K562 (cell line): ENCODE measurements around the gene DYNC1I1. TPM values are rescaled to one million over a fixed set of nuclear protein-coding genes. Genes with fewer than 3 reads are reported as not detected.

Source experiments
- ATAC-seq: fragments of 200-7000 bp; cut with Tn5 transposase; 3 replicates; pipeline ENCODE4 v1.9.1; 2020; ENCODE audit warnings: moderate library complexity
- BruUV-seq: library from RNA; stranded (reverse); fragments of 400-500 nt; replicated peaks from 2 replicates; lab custom pipeline; 2021; lab: Mats Ljungman, UMichigan
- CTCF ChIA-PET: fragments of 300-600 bp; formaldehyde crosslinking; extraction: SDS; loops from one replicate; lab custom pipeline; 2021; ENCODE audit warnings: low intra/inter-chr PET ratio; lab: Yijun Ruan, JAX
- POLR2A ChIA-PET: fragments of 300-600, 350-650 bp; sonication (Branson Sonifier 250); formaldehyde crosslinking; extraction: SDS; loops from one replicate; lab custom pipeline; 2021; ENCODE audit warnings: antibody characterized with exemption, inconsistent platforms; lab: Yijun Ruan, JAX
- DNase-seq, 4 experiments: peaks; one replicate each; pipeline versions ENCODE4 v3.0.0 to v3.0.0-alpha.2; 2011 to 2018; ENCODE audit warnings: low spot score in 3 of 4, mixed read lengths in 3 of 4; ENCODE audit errors: extremely low read depth in 1 of 4
- FAIRE-seq: peaks from 2 replicates; lab custom pipeline; 2011; peaks lifted over from hg19 to GRCh38; lab: Jason Lieb, UNC
- H2AFZ ChIP-seq: 2 replicates; pipeline ENCODE4 v1.6.0; 2011; ENCODE audit warnings: low read depth, low read length, control low read depth, inconsistent platforms
- H3K27ac ChIP-seq: fragments of 200-600 bp; 3 replicates; pipeline ENCODE4 v1.8.0; 2011; ENCODE audit warnings: low read depth, mild to moderate bottlenecking, control low read depth, inconsistent platforms, low read length, moderate library complexity, mixed read lengths; ENCODE audit errors: extremely low read depth
- H3K27me3 ChIP-seq, 2 experiments: fragments of 300-600 bp in 1 of 2; 2 replicates in 1 of 2; 3 replicates in 1 of 2; pipeline versions ENCODE4 v1.6.0 to v1.8.0; 2011; ENCODE audit warnings: inconsistent platforms in 2 of 2, low read length in 2 of 2, mild to moderate bottlenecking in 1 of 2, mixed read lengths in 1 of 2, moderate library complexity in 1 of 2; ENCODE audit not compliant: control insufficient read depth in 2 of 2, insufficient read depth in 2 of 2
- H3K36me3 ChIP-seq: fragments of 300-600 bp; 3 replicates; pipeline ENCODE4 v1.8.0; 2011; ENCODE audit warnings: mild to moderate bottlenecking, low read length, inconsistent platforms; ENCODE audit not compliant: control insufficient read depth, insufficient read depth
- H3K4me1 ChIP-seq, 2 experiments: fragments of 200-600 bp in 1 of 2; replicated peaks in 1 of 2; 2 replicates in 1 of 2; 3 replicates in 1 of 2; pipeline versions ENCODE4 v1.5.1 to v1.8.0; 2011; ENCODE audit warnings: inconsistent platforms in 2 of 2, low read length in 2 of 2, mild to moderate bottlenecking in 1 of 2, mixed read lengths in 1 of 2, moderate library complexity in 1 of 2; ENCODE audit not compliant: control insufficient read depth in 2 of 2, insufficient read depth in 2 of 2
- H3K4me2 ChIP-seq: 2 replicates; pipeline ENCODE4 v1.6.1; 2011; ENCODE audit warnings: low read length, control low read depth, inconsistent platforms, mixed read lengths; ENCODE audit not compliant: insufficient read depth
- H3K4me3 ChIP-seq: fragments of 200-600 bp; sonication (generic), shearing (Covaris generic); 2 replicates; pipeline ENCODE4 v1.5.1; 2016; ENCODE audit warnings: control low read depth, inconsistent platforms
- H3K79me2 ChIP-seq: fragments of 200-600 bp; 3 replicates; pipeline ENCODE4 v1.8.0; 2011; ENCODE audit warnings: low read length, inconsistent platforms; ENCODE audit not compliant: control insufficient read depth, insufficient read depth
- H3K9ac ChIP-seq, 2 experiments: 2 replicates each; pipeline versions ENCODE4 v1.6.0 to v1.6.1; 2011; ENCODE audit warnings: low read depth in 2 of 2, low read length in 2 of 2, control low read depth in 1 of 2, inconsistent platforms in 1 of 2, mild to moderate bottlenecking in 1 of 2, mixed read lengths in 1 of 2; ENCODE audit not compliant: insufficient read depth in 1 of 2
- H3K9me1 ChIP-seq: one replicate; pipeline ENCODE4 v1.6.0; 2011; ENCODE audit warnings: inconsistent platforms, mild to moderate bottlenecking, low read length, moderate library complexity; ENCODE audit not compliant: control insufficient read depth, insufficient read depth
- H3K9me3 ChIP-seq: replicated peaks from 2 replicates; pipeline ENCODE4 v1.5.1; 2011; ENCODE audit warnings: low read depth, low read length, inconsistent platforms; ENCODE audit not compliant: control insufficient read depth, insufficient read depth
- H4K20me1 ChIP-seq: replicated peaks from 2 replicates; pipeline ENCODE4 v1.6.1; 2011; ENCODE audit warnings: low read length, inconsistent platforms, mixed read lengths; ENCODE audit not compliant: control insufficient read depth, insufficient read depth
- BCL6 ChIP-seq: fragments of 250-450 bp; sonication (Bioruptor Pico); IDR thresholded peaks from 2 replicates; pipeline ENCODE4 v1.4.0; 2020
- BRF2 ChIP-seq: IDR thresholded peaks from 3 replicates; pipeline ENCODE4 v1.6.1; 2011; ENCODE audit warnings: borderline replicate concordance, mild to moderate bottlenecking; ENCODE audit not compliant: insufficient read length, insufficient read depth
- CHAMP1 ChIP-seq: fragments of 450-650 bp; IDR thresholded peaks from 2 replicates; pipeline ENCODE4 v1.6.1; 2016; ENCODE audit warnings: mild to moderate bottlenecking
- ETV6 ChIP-seq, 3 experiments: fragments of 150-350 bp in 1 of 3; sonication (generic) in 1 of 3; formaldehyde crosslinking in 1 of 3; IDR thresholded peaks; 2 replicates each; pipeline versions ENCODE4 v1.6.1 to v1.8.0; 2014 to 2022; ENCODE audit warnings: borderline replicate concordance in 2 of 3, low read depth in 2 of 3, antibody characterized with exemption in 1 of 3, low read length in 1 of 3, mild to moderate bottlenecking in 1 of 3, missing genetic modification reagents in 1 of 3
- L3MBTL2 ChIP-seq: fragments of 450-650 bp; IDR thresholded peaks from 2 replicates; pipeline ENCODE4 v1.6.1; 2016; ENCODE audit warnings: mild to moderate bottlenecking, moderate library complexity
- MAFG ChIP-seq: fragments of 450-650 bp; conservative IDR thresholded peaks from 2 replicates; pipeline ENCODE4 v1.6.1; 2016; ENCODE audit warnings: missing genetic modification characterization, missing compliant biosample characterization
- MTA1 ChIP-seq: fragments of 450-650 bp; IDR thresholded peaks from 2 replicates; pipeline ENCODE4 v1.6.1; 2017; ENCODE audit warnings: borderline replicate concordance
- NCOR1 ChIP-seq: fragments of 450-650 bp; IDR thresholded peaks from 2 replicates; pipeline ENCODE4 v1.6.1; 2016; ENCODE audit warnings: mild to moderate bottlenecking, moderate library complexity
- SRSF7 ChIP-seq: fragments of 200-400 bp; formaldehyde crosslinking; optimal IDR thresholded peaks from 2 replicates; pipeline ENCODE3; 2017; ENCODE audit warnings: mild to moderate bottlenecking, low read depth, low read length
- STAT5A ChIP-seq: IDR thresholded peaks from 2 replicates; pipeline ENCODE4 v1.6.1; 2012; ENCODE audit warnings: low read length, inconsistent platforms, borderline replicate concordance
- STAT5B ChIP-seq: fragments of 250-450 bp; sonication (Bioruptor Pico); IDR thresholded peaks from 2 replicates; pipeline ENCODE4 v1.8.0; 2021; ENCODE audit warnings: mild to moderate bottlenecking, inconsistent platforms
- TAL1 ChIP-seq: fragments of 450-650 bp; IDR thresholded peaks from 2 replicates; pipeline ENCODE4 v1.6.1; 2016; ENCODE audit warnings: mild to moderate bottlenecking
- YY1 ChIP-seq, 3 experiments: IDR thresholded peaks; 2 replicates each; pipeline ENCODE4 v1.6.1; 2011; ENCODE audit warnings: low read length in 2 of 3, mild to moderate bottlenecking in 2 of 3, moderate library complexity in 2 of 3, borderline replicate concordance in 1 of 3, control low read depth in 1 of 3, low read depth in 1 of 3; ENCODE audit not compliant: insufficient read depth in 3 of 3, insufficient replicate concordance in 2 of 3, control insufficient read depth in 1 of 3, insufficient read length in 1 of 3; ENCODE audit errors: extremely low read depth in 1 of 3
- ZNF592 ChIP-seq: fragments of 450-650 bp; IDR thresholded peaks from 2 replicates; pipeline ENCODE4 v1.6.1; 2017; ENCODE audit warnings: antibody characterized with exemption, mild to moderate bottlenecking
- WGBS: fragments of 100-300 bp; shearing (Covaris generic); methylation state at CpG from one replicate; pipeline ENCODE4 v1.1.6; 2016; ENCODE audit warnings: low coverage, mixed read lengths; ENCODE audit not compliant: insufficient coverage; ENCODE audit errors: missing lambda C conversion rate; 5-methylcytosine and 5-hydroxymethylcytosine counted together
- in situ Hi-C: fragments of 300-500 bp; cut with MboI; formaldehyde crosslinking; loops from 4 replicates; pipeline ENCODE4 v1.15.0; 2018; ENCODE audit warnings: inconsistent platforms, mixed read lengths
- intact Hi-C: fragments of 100-400 bp; cut with micrococcal nuclease; formaldehyde crosslinking; loops from 2 replicates; pipeline ENCODE4 v1.14.2; 2022
- polyA plus RNA-seq, 8 experiments: library from polyadenylated mRNA; depleted of rRNA in 4 of 8; stranded (reverse) in 5 of 8; unstranded in 3 of 8; fragments of >200 nt; fragmentation: Nextera tagmentation in 2 of 8; fragmentation: Illumina TruSeq in 1 of 8; extraction: Ambion mirVana in 2 of 8; extraction: Trizol in 1 of 8; gene quantifications; 2 replicates each; pipeline versions ENCODE4 v1.2.1 to v1.2.3, GENCODE V29; 2011 to 2014; ENCODE audit warnings: inconsistent platforms in 1 of 8, missing spikeins in 1 of 8
- total RNA-seq, 7 experiments: library from RNA; depleted of rRNA in 6 of 7; stranded (reverse); fragments of >200 nt in 6 of 7; fragmentation: Illumina TruSeq in 2 of 7; extraction: Trizol in 2 of 7; gene quantifications; 2 replicates each; pipeline versions ENCODE4 v1.2.1 to v1.2.3, GENCODE V29; 2011 to 2021; ENCODE audit warnings: low replicate concordance in 1 of 7

DYNC1I1 gene
- total and polyA plus RNA-seq, 9 of the 15 experiments (the other 6 are each of a cell fraction or from before 2014, with no cell fraction given): 0.22 to 1.5 (median 0.44) TPM

GRCh38 chr7:95736635-95737034 lies 35.7 kb upstream of the DYNC1I1 start:
- intact Hi-C loops (no loop called here), in situ Hi-C loops (no loop called here)
- Histone ChIP-seq H3K36me3 (no peaks in the 10 kb centered on the region), H3K9me3 (no peaks in the 10 kb centered on the region), H3K4me2 (no peak overlapping the region), H3K9ac (no peak overlapping the region), H2AFZ (no peak overlapping the region), H4K20me1 (no peaks in the 10 kb centered on the region), H3K9me1 (no peaks in the 10 kb centered on the region), H3K4me3 (no peak overlapping the region), H3K79me2 (no peaks in the 10 kb centered on the region), H3K27ac (no peak overlapping the region), H3K27me3 (0 out of 5 replicates have a peak, but pooled peaks cover 0 to 3% of the 10 kb centered on the region in 2 experiments), H3K4me1 (no peaks in the 10 kb centered on the region)
- no TSS peak for BruUV-seq
- DNase-seq (no peak), ATAC-seq (no peak), FAIRE-seq (no peak)
- 0% methylated on average over 3 of the region's 3 CpGs for WGBS
- POLR2A ChIA-PET: interaction anchor here (0.7 kb wide), 1 partner anchor 104 kb away, joined by 4 read pairs; no protein-coding TSS in a partner anchor
- CTCF ChIA-PET: no interaction called here
- no peak for TF ChIP-seq ZNF592
- no peak for TF ChIP-seq STAT5B (CRISPR knock-in tag)
- TF ChIP-seq NCOR1: no peak
- TF ChIP-seq CHAMP1: no peak
- no peak for TF ChIP-seq SRSF7
- TF ChIP-seq L3MBTL2: no peak
- no peak for TF ChIP-seq MAFG (tag)
- TF ChIP-seq TAL1: no peak
- no peak for TF ChIP-seq ETV6 (IDR thresholded peaks at IDR 0.05; ENCODE audit: borderline replicate concordance in 1 of 2, low read depth in 2 of 2, low read length in 1 of 2)
- no peak for TF ChIP-seq ETV6 (CRISPR knock-in tag; IDR thresholded peaks at IDR 0.05; ENCODE audit: borderline replicate concordance)
- TF ChIP-seq MTA1: no peak
- TF ChIP-seq YY1 (IDR thresholded peaks at IDR 0.05; ENCODE audit: borderline replicate concordance in 1 of 3, control insufficient read depth in 1 of 3, extremely low read depth in 1 of 3, insufficient read depth in 3 of 3, insufficient read length in 1 of 3, insufficient replicate concordance in 2 of 3, low read depth in 1 of 3, low read length in 2 of 3): no peak
- no peak for TF ChIP-seq STAT5A
- no peak for TF ChIP-seq BRF2
- no peak for TF ChIP-seq BCL6 (CRISPR knock-in tag)
